Right lobe of liver (tissue), 4 donors: ENCODE results near the gene VPS52.

Experiments used
- POLR2A ChIP-seq: fragments of 450-650 bp; IDR thresholded peaks from one replicate; pipeline ENCODE4 v1.6.1; 2017; ENCODE audit warnings: antibody characterized with exemption, mild to moderate bottlenecking
- TF ChIP-seq, protein P1 (sequence below), 4 donors: fragments of 200-600 bp in 3 of 4; fragments of 450-650 bp in 1 of 4; IDR thresholded peaks; one replicate each; pipeline versions ENCODE4 v1.5.1 to v1.8.0; 2016 to 2022; ENCODE audit warnings: antibody characterized with exemption in 4 of 4, mild to moderate bottlenecking in 2 of 4
- donor health status: DM: no; HTN: no; CAD: no.
- donor health status: DM: no; HTN: no; CAD: no.
- donor health status: DM: no; HTN: yes; CAD: no.

GRCh38 chr6:33236852-33237251 is 34.8 kb downstream of the VPS52 start:
- TF ChIP-seq, protein P1, sequence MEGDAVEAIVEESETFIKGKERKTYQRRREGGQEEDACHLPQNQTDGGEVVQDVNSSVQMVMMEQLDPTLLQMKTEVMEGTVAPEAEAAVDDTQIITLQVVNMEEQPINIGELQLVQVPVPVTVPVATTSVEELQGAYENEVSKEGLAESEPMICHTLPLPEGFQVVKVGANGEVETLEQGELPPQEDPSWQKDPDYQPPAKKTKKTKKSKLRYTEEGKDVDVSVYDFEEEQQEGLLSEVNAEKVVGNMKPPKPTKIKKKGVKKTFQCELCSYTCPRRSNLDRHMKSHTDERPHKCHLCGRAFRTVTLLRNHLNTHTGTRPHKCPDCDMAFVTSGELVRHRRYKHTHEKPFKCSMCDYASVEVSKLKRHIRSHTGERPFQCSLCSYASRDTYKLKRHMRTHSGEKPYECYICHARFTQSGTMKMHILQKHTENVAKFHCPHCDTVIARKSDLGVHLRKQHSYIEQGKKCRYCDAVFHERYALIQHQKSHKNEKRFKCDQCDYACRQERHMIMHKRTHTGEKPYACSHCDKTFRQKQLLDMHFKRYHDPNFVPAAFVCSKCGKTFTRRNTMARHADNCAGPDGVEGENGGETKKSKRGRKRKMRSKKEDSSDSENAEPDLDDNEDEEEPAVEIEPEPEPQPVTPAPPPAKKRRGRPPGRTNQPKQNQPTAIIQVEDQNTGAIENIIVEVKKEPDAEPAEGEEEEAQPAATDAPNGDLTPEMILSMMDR (IDR thresholded peaks at IDR 0.05): no peak
- no peak for TF ChIP-seq POLR2A
